ENCODE measurements around the gene DCBLD1.

The DCBLD1 gene

GRCh38 chr6:117531809-117532725 is 49.6 kb downstream of the DCBLD1 start:
- DNase-seq, result no peak

GRCh38 chr6:117533775-117534174 is 51.3 kb downstream of the DCBLD1 start:
- no peak for DNase-seq

- no peak for DNase-seq
Observed at GRCh38 chr6:117534974-117535373, 52.5 kb downstream of the DCBLD1 start.

GRCh38 chr6:117536317-117536716 is 53.8 kb downstream of the DCBLD1 start:
- no peak for DNase-seq

GRCh38 chr6:117538615-117539014 is 56.1 kb downstream of the DCBLD1 start:
- no peak for DNase-seq

GRCh38 chr6:117540670-117541069 is 58.2 kb downstream of the DCBLD1 start:
- no peak for DNase-seq

- no peak for DNase-seq
Observed at GRCh38 chr6:117542493-117542892, 60.0 kb downstream of the DCBLD1 start.

GRCh38 chr6:117544716-117545115 is 62.2 kb downstream of the DCBLD1 start:
- no peak for DNase-seq

- DNase-seq, result peak; percentile 96
Observed at GRCh38 chr6:117545161-117545595, 62.7 kb downstream of the DCBLD1 start.

GRCh38 chr6:117546674-117547073 is 64.2 kb downstream of the DCBLD1 start:
- DNase-seq, result no peak

GRCh38 chr6:117547688-117548621 is 65.5 kb downstream of the DCBLD1 start:
- no peak for DNase-seq

GRCh38 chr6:117548797-117549301 is 66.4 kb downstream of the DCBLD1 start:
- no peak for DNase-seq

- DNase-seq, result no peak
Observed at GRCh38 chr6:117549611-117550010, 67.1 kb downstream of the DCBLD1 start.

GRCh38 chr6:117550078-117550600 is 67.7 kb downstream of the DCBLD1 start:
- DNase-seq, result no peak

- no peak for DNase-seq
Observed at GRCh38 chr6:117550618-117551242, 68.3 kb downstream of the DCBLD1 start.

GRCh38 chr6:117552618-117553017 is 70.1 kb downstream of the DCBLD1 start:
- DNase-seq, result no peak

- DNase-seq, result no peak
Observed at GRCh38 chr6:117553142-117553541, 70.7 kb downstream of the DCBLD1 start.

- DNase-seq, result no peak
Observed at GRCh38 chr6:117555262-117555849, 72.9 kb downstream of the DCBLD1 start.

- peak; percentile 52 for DNase-seq
Observed at GRCh38 chr6:117555882-117556498, 73.5 kb downstream of the DCBLD1 start.

GRCh38 chr6:117557951-117558350 is 75.5 kb downstream of the DCBLD1 start:
- DNase-seq, result no peak

GRCh38 chr6:117558818-117559217 is 76.3 kb downstream of the DCBLD1 start:
- DNase-seq, result peak; percentile 58

GRCh38 chr6:117559299-117559698 is 76.8 kb downstream of the DCBLD1 start:
- no peak for DNase-seq
